IMR-90 (cell line): ENCODE results near the gene P4HA2. TPM values are rescaled to one million over a fixed set of nuclear protein-coding genes. Genes with fewer than 3 reads are reported as not detected.

Experiments
- ATAC-seq: fragments of 200-7000 bp; cut with Tn5 transposase; 2 replicates; pipeline ENCODE4 v1.9.1; 2020; ENCODE audit warnings: low read depth, mild to moderate bottlenecking, moderate library complexity
- BruUV-seq: library from RNA; stranded (reverse); fragments of 400-500 nt; replicated peaks from 2 replicates; lab custom pipeline; 2021; lab: Mats Ljungman, UMichigan
- CTCF ChIA-PET: fragments of 300-600 bp; formaldehyde crosslinking; extraction: SDS; loops from one replicate; lab custom pipeline; 2021; ENCODE audit warnings: antibody characterized with exemption; lab: Yijun Ruan, JAX
- POLR2A ChIA-PET: fragments of 300-600 bp; sonication (Branson Sonifier 250); formaldehyde crosslinking; loops from one replicate; lab custom pipeline; 2022; ENCODE audit warnings: antibody characterized with exemption; ENCODE audit not compliant: unreplicated experiment; lab: Charles Lee
- DNase-seq: peaks from one replicate; pipeline ENCODE4 v3.0.0; 2013
- H2AFZ ChIP-seq: replicated peaks from 2 replicates; pipeline ENCODE3; 2013; ENCODE audit warnings: low read length, mild to moderate bottlenecking; ENCODE audit not compliant: poor library complexity
- H2AK5ac ChIP-seq: 2 replicates; pipeline ENCODE4 v1.6.1; 2013; ENCODE audit warnings: low read depth, low read length, inconsistent platforms
- H2AK9ac ChIP-seq: replicated peaks from 2 replicates; pipeline ENCODE3; 2013; ENCODE audit warnings: mild to moderate bottlenecking, low read depth, low read length, moderate library complexity; ENCODE audit not compliant: poor library complexity
- H2BK120ac ChIP-seq: 2 replicates; pipeline ENCODE4 v1.6.1; 2013; ENCODE audit warnings: low read depth, low read length, inconsistent platforms
- H2BK15ac ChIP-seq: 3 replicates; pipeline ENCODE4 v1.6.1; 2013; ENCODE audit warnings: low read depth, low read length, inconsistent platforms
- H2BK20ac ChIP-seq: 2 replicates; pipeline ENCODE4 v1.6.1; 2013; ENCODE audit warnings: low read depth, mild to moderate bottlenecking, inconsistent platforms, low read length, moderate library complexity
- H2BK5ac ChIP-seq: 2 replicates; pipeline ENCODE4 v1.6.1; 2013; ENCODE audit warnings: mild to moderate bottlenecking, low read depth, low read length, inconsistent platforms; ENCODE audit not compliant: poor library complexity, severe bottlenecking
- H3K14ac ChIP-seq: replicated peaks from 2 replicates; pipeline ENCODE4 v1.6.1; 2013; ENCODE audit warnings: low read depth, low read length, inconsistent platforms
- H3K18ac ChIP-seq: 2 replicates; pipeline ENCODE4 v1.6.1; 2013; ENCODE audit warnings: low read depth, low read length, control low read depth
- H3K23ac ChIP-seq: 2 replicates; pipeline ENCODE4 v1.6.1; 2013; ENCODE audit warnings: low read depth, low read length, inconsistent platforms
- H3K27ac ChIP-seq: 2 replicates; pipeline ENCODE4 v1.5.1; 2013; ENCODE audit warnings: mild to moderate bottlenecking, control low read depth, low read length; ENCODE audit not compliant: insufficient read depth
- H3K27me3 ChIP-seq: 2 replicates; pipeline ENCODE4 v1.6.1; 2013; ENCODE audit warnings: low read length; ENCODE audit not compliant: control insufficient read depth, insufficient read depth
- H3K36me3 ChIP-seq: 2 replicates; pipeline ENCODE4 v1.6.1; 2013; ENCODE audit warnings: low read length, mixed read lengths; ENCODE audit not compliant: control insufficient read depth, insufficient read depth
- H3K4ac ChIP-seq: 2 replicates; pipeline ENCODE4 v1.6.1; 2013; ENCODE audit warnings: low read depth, low read length, inconsistent platforms
- H3K4me1 ChIP-seq: 2 replicates; pipeline ENCODE4 v1.6.1; 2013; ENCODE audit warnings: low read length, mixed read lengths; ENCODE audit not compliant: control insufficient read depth, insufficient read depth
- H3K4me2 ChIP-seq: 2 replicates; pipeline ENCODE4 v1.6.1; 2013; ENCODE audit warnings: low read depth, mild to moderate bottlenecking, control low read depth, low read length, moderate library complexity
- H3K4me3 ChIP-seq: 2 replicates; pipeline ENCODE4 v1.5.1; 2013; ENCODE audit warnings: low read depth, mild to moderate bottlenecking, control low read depth, low read length, moderate library complexity; ENCODE audit not compliant: insufficient read depth
- H3K56ac ChIP-seq: 2 replicates; pipeline ENCODE4 v1.6.1; 2013; ENCODE audit warnings: low read length, inconsistent platforms; ENCODE audit not compliant: insufficient read depth; ENCODE audit errors: extremely low read depth
- H3K79me1 ChIP-seq, 2 experiments: 2 replicates each; pipeline ENCODE4 v1.6.1; 2013; ENCODE audit warnings: low read length in 2 of 2, inconsistent platforms in 1 of 2, low read depth in 1 of 2
- H3K9ac ChIP-seq: 2 replicates; pipeline ENCODE4 v1.6.1; 2013; ENCODE audit warnings: low read depth, low read length, control low read depth
- H3K9me1 ChIP-seq: 2 replicates; pipeline ENCODE4 v1.6.1; 2013; ENCODE audit warnings: low read length, inconsistent platforms; ENCODE audit not compliant: insufficient read depth
- H3K9me3 ChIP-seq: 2 replicates; pipeline ENCODE4 v1.6.1; 2013; ENCODE audit warnings: low read length; ENCODE audit not compliant: control insufficient read depth, insufficient read depth
- H4K20me1 ChIP-seq: 2 replicates; pipeline ENCODE4 v1.6.1; 2013; ENCODE audit warnings: low read length, inconsistent platforms; ENCODE audit not compliant: insufficient read depth
- H4K5ac ChIP-seq: 2 replicates; pipeline ENCODE4 v1.6.1; 2013; ENCODE audit warnings: mild to moderate bottlenecking, low read depth, low read length, control low read depth
- H4K8ac ChIP-seq, 2 experiments: 2 replicates each; pipeline ENCODE4 v1.6.1; 2013; ENCODE audit warnings: low read depth in 2 of 2, low read length in 2 of 2, control low read depth in 1 of 2, inconsistent platforms in 1 of 2
- H4K91ac ChIP-seq: 2 replicates; pipeline ENCODE4 v1.6.1; 2013; ENCODE audit warnings: low read depth, low read length, inconsistent platforms; ENCODE audit not compliant: insufficient read depth
- CEBPB ChIP-seq: IDR thresholded peaks from 2 replicates; pipeline ENCODE4 v1.6.1; 2012; ENCODE audit warnings: low read depth, low read length, improper control_type of control experiment
- CHD1 ChIP-seq: IDR thresholded peaks from 2 replicates; pipeline ENCODE4 v1.6.1; 2012; ENCODE audit warnings: low read depth, low read length, improper control_type of control experiment
- CTCF ChIP-seq: conservative IDR thresholded peaks from 2 replicates; pipeline ENCODE4 v1.5.1; 2012; ENCODE audit warnings: mild to moderate bottlenecking, low read depth, low read length, improper control_type of control experiment
- FOS ChIP-seq: fragments of 150-350 bp; IDR thresholded peaks from 2 replicates; pipeline ENCODE4 v1.6.1; 2016; ENCODE audit warnings: low read depth, low read length
- MAFK ChIP-seq: IDR thresholded peaks from 2 replicates; pipeline ENCODE4 v1.6.1; 2012; ENCODE audit warnings: low read depth, low read length, improper control_type of control experiment
- MXI1 ChIP-seq: IDR thresholded peaks from 2 replicates; pipeline ENCODE4 v1.6.1; 2012; ENCODE audit warnings: low read depth, mild to moderate bottlenecking, low read length, moderate library complexity, borderline replicate concordance
- RFX5 ChIP-seq: IDR thresholded peaks from 2 replicates; pipeline ENCODE4 v1.8.0; 2012; ENCODE audit warnings: low read depth, mild to moderate bottlenecking, low read length, moderate library complexity
- USF2 ChIP-seq: fragments of 150-350 bp; IDR thresholded peaks from 2 replicates; pipeline ENCODE4 v1.6.1; 2017; ENCODE audit warnings: mild to moderate bottlenecking, antibody characterized with exemption, low read length, low read depth
- WGBS, 2 experiments: methylation state at CpG; one replicate each; pipeline versions ENCODE4 v1.1.5 to v1.1.7; 2013; ENCODE audit warnings: missing lambda C conversion rate in 2 of 2; ENCODE audit not compliant: insufficient read length in 1 of 2; ENCODE audit errors: extremely low coverage in 2 of 2; 5-methylcytosine and 5-hydroxymethylcytosine counted together
- dilution Hi-C: fragments of 300-500 bp; cut with HindIII; formaldehyde crosslinking; loops from one replicate; pipeline ENCODE4 v1.14.3; 2018; ENCODE audit warnings: low sequenced_read_pairs; ENCODE audit not compliant: unreplicated experiment
- in situ Hi-C: fragments of 300-500 bp; cut with MboI; formaldehyde crosslinking; loops from 3 replicates; pipeline ENCODE4 v1.14.3; 2019; ENCODE audit warnings: low sequenced_read_pairs, inconsistent platforms, mixed read lengths
- intact Hi-C: fragments of 100-400 bp; cut with micrococcal nuclease; formaldehyde crosslinking; loops from 2 replicates; pipeline ENCODE4 v1.10.0; 2022
- polyA plus RNA-seq, 3 experiments: library from polyadenylated mRNA; depleted of rRNA; stranded (reverse); fragments of >200 nt; gene quantifications; 2 replicates each; pipeline ENCODE4 v1.2.3, GENCODE V29; 2012; ENCODE audit warnings: low replicate concordance in 1 of 3
- total RNA-seq: library from RNA; depleted of rRNA; stranded (reverse); fragments of >200 nt; gene quantifications from 2 replicates; pipeline ENCODE4 v1.2.3, GENCODE V29; 2012

The P4HA2 gene
- total and polyA plus RNA-seq, 2 of the 4 experiments (the other 2 are of a cell fraction) = 186 to 225 TPM

- H3K4me1 ChIP-seq = peaks cover 32% of the 10 kb centered on the region
- peaks cover 49% of the 10 kb centered on the region for H3K9me1 ChIP-seq
- no peak overlapping the region for H4K8ac ChIP-seq
- CTCF ChIA-PET = no interaction called here
- H3K4me2 ChIP-seq = no peak overlapping the region
- no peak overlapping the region for H2BK120ac ChIP-seq
- H3K14ac ChIP-seq = no peak overlapping the region
- H3K18ac ChIP-seq = no peak overlapping the region
- H3K9me3 ChIP-seq = no peaks in the 10 kb centered on the region
- no peak for TF ChIP-seq MAFK
- TF ChIP-seq CEBPB = no peak
- TF ChIP-seq CTCF = no peak
- TF ChIP-seq CHD1 = no peak
- TF ChIP-seq USF2 = no peak
- no peak for TF ChIP-seq FOS
- TF ChIP-seq RFX5 = no peak
- no peak for TF ChIP-seq MXI1
- no peaks in the 10 kb centered on the region for H3K27me3 ChIP-seq
- POLR2A ChIA-PET = no interaction called here
- H2BK5ac ChIP-seq = no peak overlapping the region
- H3K56ac ChIP-seq = no peak overlapping the region
- DNase-seq (peak; percentile 10), ATAC-seq (no peak)
- H4K20me1 ChIP-seq = peaks cover 56% of the 10 kb centered on the region
- no peak overlapping the region for H2BK20ac ChIP-seq
- no peak overlapping the region for H4K91ac ChIP-seq
- H3K79me1 ChIP-seq = peaks cover 38 to 83% of the 10 kb centered on the region in 2 experiments
- BruUV-seq = no TSS peak
- H3K27ac ChIP-seq = no peak overlapping the region
- dilution Hi-C loops = no loop called here
- H3K36me3 ChIP-seq = peaks cover 17% of the 10 kb centered on the region
- no peak overlapping the region for H3K23ac ChIP-seq
- no peak overlapping the region for H3K9ac ChIP-seq
- H3K4ac ChIP-seq = no peak overlapping the region
- no peak overlapping the region for H2AK5ac ChIP-seq
- H2AK9ac ChIP-seq = no peak overlapping the region
- no peak overlapping the region for H4K5ac ChIP-seq
- intact Hi-C loops = no loop called here
- no CpG with 5 or more reads among the region's 2 CpGs for WGBS, 2 experiments
- H2BK15ac ChIP-seq = no peak overlapping the region
- in situ Hi-C loops = no loop called here
- no peak overlapping the region for H2AFZ ChIP-seq
- no peak overlapping the region for H3K4me3 ChIP-seq
These were observed 7.2 kb downstream of the P4HA2 start for GRCh38 chr5:132220491-132220890.
